GM18951 (cell line): ENCODE data around the gene NKAPD1.
"Not testable (repeated sequence)": the region's sequence is repeated elsewhere in the genome, so short reads cannot be mapped to it uniquely, and the experiment has no call there.

Experiments used
- POLR2A ChIP-seq: IDR thresholded peaks from 4 replicates; pipeline ENCODE4 v1.6.1; 2011; ENCODE audit warnings: mild to moderate bottlenecking; ENCODE audit not compliant: insufficient read length, insufficient read depth; ENCODE audit errors: extremely low read depth
- in situ Hi-C: fragments of 300-500 bp; cut with MboI; formaldehyde crosslinking; loops from one replicate; pipeline ENCODE4 v1.12.0; 2022; ENCODE audit warnings: low sequenced_read_pairs, mixed read lengths, inconsistent platforms; ENCODE audit not compliant: unreplicated experiment

NKAPD1 gene

GRCh38 chr11:112050721-112051120 is 23.4 kb upstream of the NKAPD1 start:
- no peak for TF ChIP-seq POLR2A
- in situ Hi-C loops: no loop called here

- in situ Hi-C loops: no loop called here
- no peak for TF ChIP-seq POLR2A
These were observed 22.3 kb upstream of the NKAPD1 start for GRCh38 chr11:112051768-112052167.

GRCh38 chr11:112057170-112057569 is 16.9 kb upstream of the NKAPD1 start:
- TF ChIP-seq POLR2A: no peak
- in situ Hi-C loops: no loop called here

- TF ChIP-seq POLR2A: no peak
- in situ Hi-C loops: no loop called here
These were observed 16.0 kb upstream of the NKAPD1 start for GRCh38 chr11:112058103-112058502.

- in situ Hi-C loops: no loop called here
These were observed 11.2 kb upstream of the NKAPD1 start for GRCh38 chr11:112062923-112063322.

GRCh38 chr11:112082729-112083128 is 8.6 kb downstream of the NKAPD1 start:
- in situ Hi-C loops: no loop called here
- no peak for TF ChIP-seq POLR2A

More at GRCh38 chr11:112062923-112063322, 11.2 kb upstream of the NKAPD1 start:
- TF ChIP-seq POLR2A: no peak

GRCh38 chr11:112085822-112086421 is 11.8 kb downstream of the NKAPD1 start:
- in situ Hi-C loops: no loop called here
- no peak for TF ChIP-seq POLR2A

- in situ Hi-C loops: no loop called here
- TF ChIP-seq POLR2A: peak; percentile 90
These were observed 12.5 kb downstream of the NKAPD1 start, which contains the start of the genes SDHD and TIMM8B for GRCh38 chr11:112086422-112087191. Gene SDHD, plus strand, starts transcription at chr11:112086873. Its CDS starts 35 bp downstream, at chr11:112086908. Gene TIMM8B, minus strand, starts transcription at chr11:112086756. Its CDS starts 33 bp downstream, at chr11:112086723.

GRCh38 chr11:112087212-112087611 is 13.1 kb downstream of the NKAPD1 start:
- no peak for TF ChIP-seq POLR2A
- in situ Hi-C loops: no loop called here

- in situ Hi-C loops: not testable (repeated sequence)
These were observed 21.2 kb downstream of the NKAPD1 start for GRCh38 chr11:112095302-112095701.

GRCh38 chr11:112096194-112096593 is 22.1 kb downstream of the NKAPD1 start:
- in situ Hi-C loops: no loop called here
- no peak for TF ChIP-seq POLR2A

- TF ChIP-seq POLR2A: no peak
- in situ Hi-C loops: no loop called here
These were observed 23.8 kb downstream of the NKAPD1 start for GRCh38 chr11:112097734-112098528.

- in situ Hi-C loops: no loop called here
- no peak for TF ChIP-seq POLR2A
These were observed 26.4 kb downstream of the NKAPD1 start for GRCh38 chr11:112100462-112100861.
